ENCODE measurements around the gene ZNF202. TPM values are rescaled to one million over a fixed set of nuclear protein-coding genes. Genes with fewer than 3 reads are reported as not detected.
A peak's percentile ranks its signal among the peaks of the same experiment; 100 is the strongest.

ZNF202 gene
- total and polyA plus RNA-seq, 4 donors, result 10.7 to 15.0 (median 12.5) TPM

DNA sequence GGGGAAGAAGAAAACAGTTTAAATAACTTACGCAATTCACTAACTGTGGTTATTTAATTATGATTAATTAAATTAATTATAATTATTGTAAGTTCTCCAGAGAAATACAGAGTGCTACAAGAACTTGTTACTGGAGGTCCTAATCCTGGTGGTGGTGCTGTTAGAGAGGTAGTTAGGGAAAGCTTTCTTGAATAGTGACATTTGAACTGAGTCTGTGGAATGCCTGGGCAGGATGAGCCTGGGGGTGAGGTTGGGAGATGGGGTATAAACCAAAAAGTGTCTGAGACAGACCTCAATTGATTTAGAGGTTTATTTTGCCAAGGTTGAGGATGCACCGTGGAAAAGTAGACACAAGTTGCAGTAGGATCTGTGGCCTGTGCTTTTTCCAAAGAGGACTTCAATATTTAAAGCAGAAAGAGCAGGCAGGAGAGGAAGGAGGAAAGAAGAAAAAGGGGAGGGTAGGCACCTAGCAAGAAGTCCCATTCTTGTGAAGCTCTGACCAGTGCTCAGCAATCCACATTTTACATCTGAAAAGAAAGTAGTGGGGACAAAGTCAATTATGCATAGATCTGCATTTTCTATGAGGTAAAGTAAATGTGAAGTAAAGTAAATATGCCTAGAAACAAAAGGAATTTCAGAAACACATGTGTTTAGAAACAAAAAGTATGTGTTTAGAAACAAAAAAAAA is 4.4 kb upstream of the ZNF202 start:
- Histone ChIP-seq H3K27ac (ENCODE audit: low read depth, low read length) (no peak overlapping the region), H3K4me1 (ENCODE audit: control insufficient read depth, insufficient read depth, low read length) (no peaks in the 10 kb centered on the region), H3K4me3 (ENCODE audit: low read depth, low read length) (no peak overlapping the region), H3K27me3 (ENCODE audit: control insufficient read depth, insufficient read depth, low read length) (no peaks in the 10 kb centered on the region), H3K9me3 (ENCODE audit: control insufficient read depth, insufficient read depth, low read length) (peaks cover 5% of the 10 kb centered on the region), H3K36me3 (ENCODE audit: control insufficient read depth, insufficient read depth, low read length) (no peaks in the 10 kb centered on the region)
- WGBS (ENCODE audit: insufficient coverage), result 44% methylated on average over 1 of the region's 2 CpGs
- DNase-seq (ENCODE audit: low read depth in 4 of 6, low spot score in 6 of 6), result no peak

DNA sequence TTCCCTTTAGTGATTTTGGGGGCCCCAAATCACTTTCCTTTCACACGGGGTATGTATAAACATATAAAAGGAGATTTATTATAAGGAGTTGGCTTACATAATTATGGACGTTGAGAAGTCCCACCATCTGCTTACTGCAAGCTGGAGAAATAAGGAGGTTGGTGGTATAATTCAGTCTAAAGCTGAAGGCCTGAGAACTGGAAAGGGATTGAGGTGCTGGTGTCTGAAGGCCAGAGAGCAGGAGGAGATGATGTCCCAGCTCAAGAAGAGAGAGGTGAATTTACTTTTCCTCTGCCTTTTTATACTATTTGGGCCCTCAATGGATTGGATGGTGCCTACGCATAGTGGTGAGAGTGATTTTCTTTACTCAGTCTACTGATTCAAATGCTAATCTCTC is 1.3 kb upstream of the ZNF202 start:
- H3K36me3 ChIP-seq (ENCODE audit: control insufficient read depth, insufficient read depth, low read length), result peaks cover 5% of the 10 kb centered on the region
- H3K27me3 ChIP-seq (ENCODE audit: control insufficient read depth, insufficient read depth, low read length), result no peaks in the 10 kb centered on the region
- H3K9me3 ChIP-seq (ENCODE audit: control insufficient read depth, insufficient read depth, low read length), result no peaks in the 10 kb centered on the region
- no peak overlapping the region for H3K27ac ChIP-seq (ENCODE audit: low read depth, low read length)
- peaks cover 8% of the 10 kb centered on the region for H3K4me1 ChIP-seq (ENCODE audit: control insufficient read depth, insufficient read depth, low read length)
- H3K4me3 ChIP-seq (ENCODE audit: low read depth, low read length), result peak overlapping the region; percentile 86
- DNase-seq (ENCODE audit: low read depth in 4 of 6, low spot score in 6 of 6), result peak in 4 of 6 donors; percentile 4 to 57 (median 18)
- WGBS (ENCODE audit: insufficient coverage), result 0% methylated on average over 1 of the region's 3 CpGs

DNA sequence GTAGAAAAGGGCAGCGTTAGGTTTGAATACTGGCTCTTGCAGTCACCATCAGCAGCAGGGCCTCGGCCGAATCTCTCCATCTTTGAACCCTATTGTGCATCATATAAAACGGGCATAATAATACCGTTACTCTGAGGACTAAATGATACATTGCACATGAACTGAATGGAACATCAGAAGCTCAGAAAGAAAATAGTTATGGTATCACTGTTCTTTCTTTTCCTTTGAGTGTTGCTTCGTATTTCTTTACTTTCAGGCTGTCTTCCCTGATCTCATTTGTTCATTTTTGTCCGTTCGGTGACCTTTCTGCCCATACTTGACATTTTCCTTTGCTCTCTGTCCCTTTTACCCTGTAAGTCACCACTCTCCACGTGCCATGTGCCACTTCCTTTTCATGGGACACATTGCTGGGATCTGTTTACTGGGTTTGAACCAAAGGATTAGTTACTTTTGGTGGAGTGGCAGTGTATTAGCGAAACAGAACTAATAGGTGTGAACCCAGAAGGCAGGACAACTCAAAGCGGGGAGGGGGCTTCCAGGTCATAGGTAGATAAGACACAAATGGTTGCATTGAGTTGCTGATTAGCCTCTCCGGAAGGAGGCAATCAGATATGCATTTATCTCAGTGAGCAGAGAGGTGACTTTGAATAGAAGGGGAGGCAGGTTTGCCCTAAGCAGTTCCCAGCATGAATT is 717 bp upstream of the ZNF202 start:
- 26% methylated on average over 5 of the region's 12 CpGs for WGBS (ENCODE audit: insufficient coverage)
- Histone ChIP-seq H3K9me3 (ENCODE audit: control insufficient read depth, insufficient read depth, low read length) (no peaks in the 10 kb centered on the region), H3K27ac (ENCODE audit: low read depth, low read length) (no peak overlapping the region), H3K4me1 (ENCODE audit: control insufficient read depth, insufficient read depth, low read length) (peaks cover 8% of the 10 kb centered on the region), H3K4me3 (ENCODE audit: low read depth, low read length) (peak overlapping the region; percentile 86), H3K36me3 (ENCODE audit: control insufficient read depth, insufficient read depth, low read length) (peaks cover 5% of the 10 kb centered on the region), H3K27me3 (ENCODE audit: control insufficient read depth, insufficient read depth, low read length) (no peaks in the 10 kb centered on the region)
- peak in 3 of 6 donors; percentile 17 to 70 (median 41) for DNase-seq (ENCODE audit: low read depth in 4 of 6, low spot score in 6 of 6)

DNA sequence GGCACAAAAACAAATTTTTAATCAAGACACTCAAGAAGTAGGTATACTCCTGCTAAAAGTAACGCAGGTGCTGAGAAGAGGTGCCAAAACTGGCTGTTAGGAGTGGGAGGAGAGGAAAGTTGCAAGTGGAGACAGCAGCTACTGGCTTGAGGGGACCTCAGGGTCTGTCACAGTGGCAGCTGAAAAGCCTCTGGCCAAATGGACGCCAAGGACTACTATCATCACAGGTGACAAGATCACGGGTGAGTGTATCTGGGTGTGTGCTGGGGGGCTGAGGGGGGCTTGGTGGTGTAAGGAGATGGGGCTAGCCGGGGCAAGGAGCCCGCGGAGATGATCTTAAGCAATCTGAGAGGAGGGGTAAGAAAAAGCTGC is 687 bp downstream of the ZNF202 start:
- Histone ChIP-seq H3K9me3 (ENCODE audit: control insufficient read depth, insufficient read depth, low read length) (no peaks in the 10 kb centered on the region), H3K27ac (ENCODE audit: low read depth, low read length) (peak overlapping the region; percentile 34), H3K4me1 (ENCODE audit: control insufficient read depth, insufficient read depth, low read length) (peaks cover 8% of the 10 kb centered on the region), H3K4me3 (ENCODE audit: low read depth, low read length) (peak overlapping the region; percentile 86), H3K36me3 (ENCODE audit: control insufficient read depth, insufficient read depth, low read length) (peaks cover 5% of the 10 kb centered on the region), H3K27me3 (ENCODE audit: control insufficient read depth, insufficient read depth, low read length) (no peaks in the 10 kb centered on the region)
- DNase-seq (ENCODE audit: low read depth in 4 of 6, low spot score in 6 of 6), result no peak
- WGBS (ENCODE audit: insufficient coverage), result 0% methylated on average over 6 of the region's 6 CpGs

DNA sequence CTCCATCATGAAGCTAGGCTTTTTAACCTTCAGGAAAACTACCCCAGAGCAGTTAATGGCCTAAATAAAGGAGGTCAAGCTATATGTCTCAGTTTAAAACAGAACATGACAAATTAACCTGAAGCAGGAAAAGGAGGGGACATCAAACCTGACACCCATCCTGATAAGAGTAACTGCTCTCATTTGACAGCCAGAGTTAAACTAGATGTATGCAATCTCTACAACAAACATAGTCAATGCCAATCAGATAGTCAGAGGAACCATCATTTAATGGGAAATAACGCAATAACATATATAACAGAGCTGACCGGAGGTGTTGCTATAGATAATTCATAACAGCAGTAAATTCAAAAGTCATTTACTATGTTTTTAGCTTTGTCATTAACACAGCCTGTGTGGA is 3.1 kb downstream of the ZNF202 start:
- no peaks in the 10 kb centered on the region for H3K27me3 ChIP-seq (ENCODE audit: control insufficient read depth, insufficient read depth, low read length)
- no peak overlapping the region for H3K27ac ChIP-seq (ENCODE audit: low read depth, low read length)
- no peak overlapping the region for H3K4me3 ChIP-seq (ENCODE audit: low read depth, low read length)
- no peak for DNase-seq (ENCODE audit: low read depth in 4 of 6, low spot score in 6 of 6)
- WGBS (ENCODE audit: insufficient coverage), result no CpG with 5 or more reads among the region's 2 CpGs
- H3K9me3 ChIP-seq (ENCODE audit: control insufficient read depth, insufficient read depth, low read length), result no peaks in the 10 kb centered on the region
- H3K4me1 ChIP-seq (ENCODE audit: control insufficient read depth, insufficient read depth, low read length), result peaks cover 8% of the 10 kb centered on the region
- H3K36me3 ChIP-seq (ENCODE audit: control insufficient read depth, insufficient read depth, low read length), result peaks cover 9% of the 10 kb centered on the region

DNA sequence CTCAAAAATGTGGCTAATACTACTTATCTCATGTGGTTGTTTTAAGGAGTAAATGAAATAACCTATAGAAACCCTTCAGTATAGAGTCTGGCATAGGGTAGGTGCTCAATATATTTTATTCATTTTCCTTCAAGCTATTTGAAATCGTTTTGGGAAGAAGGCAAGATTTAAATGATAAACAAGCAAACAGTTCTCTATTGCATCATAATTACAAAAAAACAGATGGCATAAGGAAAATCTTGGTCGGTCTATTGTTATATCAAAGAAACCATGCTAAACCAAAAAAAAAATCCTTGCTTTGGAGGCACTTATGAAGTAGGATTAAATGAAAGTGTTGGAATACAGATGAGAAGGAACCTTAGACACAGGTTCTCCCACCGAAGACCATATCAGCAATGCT is 4.7 kb downstream of the ZNF202 start:
- Histone ChIP-seq H3K4me1 (ENCODE audit: control insufficient read depth, insufficient read depth, low read length) (peaks cover 8% of the 10 kb centered on the region), H3K9me3 (ENCODE audit: control insufficient read depth, insufficient read depth, low read length) (no peaks in the 10 kb centered on the region), H3K27ac (ENCODE audit: low read depth, low read length) (no peak overlapping the region), H3K36me3 (ENCODE audit: control insufficient read depth, insufficient read depth, low read length) (peaks cover 9% of the 10 kb centered on the region), H3K27me3 (ENCODE audit: control insufficient read depth, insufficient read depth, low read length) (no peaks in the 10 kb centered on the region), H3K4me3 (ENCODE audit: low read depth, low read length) (no peak overlapping the region)
- DNase-seq (ENCODE audit: low read depth in 4 of 6, low spot score in 6 of 6), result no peak
- WGBS (ENCODE audit: insufficient coverage), result no CpG with 5 or more reads among the region's 3 CpGs

DNA sequence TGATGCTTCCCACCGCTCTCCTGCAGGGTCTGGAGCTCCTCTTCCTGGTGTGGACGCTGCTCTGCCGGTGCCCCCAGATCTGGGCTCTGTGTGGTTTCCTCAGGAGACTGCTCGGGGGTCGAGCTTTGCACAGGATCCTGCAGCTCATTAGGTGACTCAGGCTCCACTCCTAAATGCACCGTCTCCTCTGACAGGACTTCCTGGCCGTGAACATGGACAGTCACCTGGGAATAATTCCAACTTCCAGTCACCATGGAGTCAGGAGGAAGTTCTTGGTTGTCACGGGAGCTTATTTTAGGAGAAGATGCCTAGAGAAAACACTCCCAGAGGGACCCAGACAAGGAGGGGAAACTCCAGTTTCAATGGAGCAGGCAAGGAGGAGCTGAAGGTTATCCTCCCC is 11.9 kb downstream of the ZNF202 start:
- DNase-seq (ENCODE audit: low read depth in 4 of 6, low spot score in 6 of 6), result no peak
- H3K27me3 ChIP-seq (ENCODE audit: control insufficient read depth, insufficient read depth, low read length), result no peaks in the 10 kb centered on the region
- no peaks in the 10 kb centered on the region for H3K9me3 ChIP-seq (ENCODE audit: control insufficient read depth, insufficient read depth, low read length)
- peaks cover 44% of the 10 kb centered on the region for H3K36me3 ChIP-seq (ENCODE audit: control insufficient read depth, insufficient read depth, low read length)
- H3K27ac ChIP-seq (ENCODE audit: low read depth, low read length), result no peak overlapping the region
- H3K4me3 ChIP-seq (ENCODE audit: low read depth, low read length), result no peak overlapping the region
- 100% methylated on average over 5 of the region's 8 CpGs for WGBS (ENCODE audit: insufficient coverage)
- no peaks in the 10 kb centered on the region for H3K4me1 ChIP-seq (ENCODE audit: control insufficient read depth, insufficient read depth, low read length)

DNA sequence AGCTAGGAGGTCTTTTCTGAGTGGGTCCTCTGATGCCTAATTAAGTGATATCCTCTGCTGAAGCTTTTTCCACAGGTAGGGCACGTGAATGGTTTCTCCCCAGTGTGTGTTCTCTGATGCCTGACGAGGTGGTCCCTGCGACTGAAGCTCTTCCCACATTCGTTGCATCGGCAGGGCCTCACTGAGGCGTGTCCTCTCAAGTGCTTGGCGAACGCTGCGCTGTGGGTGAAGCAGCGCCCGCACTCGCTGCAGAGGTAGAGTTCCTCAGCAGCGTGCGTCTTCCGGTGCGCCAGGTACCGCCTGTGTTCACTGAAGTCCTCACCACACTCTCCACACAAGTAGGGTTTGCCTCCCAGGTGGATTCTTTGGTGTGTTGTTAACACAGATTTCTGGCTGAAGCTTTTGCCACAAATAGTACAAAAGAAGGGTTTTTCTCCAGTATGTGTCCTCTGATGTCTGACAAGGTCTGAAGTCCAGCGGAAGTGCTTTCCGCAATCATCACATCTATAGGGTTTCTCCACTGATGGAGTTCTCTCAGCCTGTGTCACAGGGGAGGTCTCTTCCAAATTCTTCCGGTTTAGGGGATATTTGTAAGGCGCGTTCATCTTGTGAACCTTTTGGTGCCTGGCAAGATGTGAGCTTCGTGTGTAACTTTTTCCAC is 15.3 kb downstream of the ZNF202 start:
- Histone ChIP-seq H3K4me3 (ENCODE audit: low read depth, low read length) (no peak overlapping the region), H3K9me3 (ENCODE audit: control insufficient read depth, insufficient read depth, low read length) (no peaks in the 10 kb centered on the region), H3K4me1 (ENCODE audit: control insufficient read depth, insufficient read depth, low read length) (no peaks in the 10 kb centered on the region), H3K27ac (ENCODE audit: low read depth, low read length) (no peak overlapping the region), H3K36me3 (ENCODE audit: control insufficient read depth, insufficient read depth, low read length) (peaks cover 43% of the 10 kb centered on the region), H3K27me3 (ENCODE audit: control insufficient read depth, insufficient read depth, low read length) (no peaks in the 10 kb centered on the region)
- 95% methylated on average over 9 of the region's 23 CpGs for WGBS (ENCODE audit: insufficient coverage)
- DNase-seq (ENCODE audit: low read depth in 4 of 6, low spot score in 6 of 6), result no peak

DNA sequence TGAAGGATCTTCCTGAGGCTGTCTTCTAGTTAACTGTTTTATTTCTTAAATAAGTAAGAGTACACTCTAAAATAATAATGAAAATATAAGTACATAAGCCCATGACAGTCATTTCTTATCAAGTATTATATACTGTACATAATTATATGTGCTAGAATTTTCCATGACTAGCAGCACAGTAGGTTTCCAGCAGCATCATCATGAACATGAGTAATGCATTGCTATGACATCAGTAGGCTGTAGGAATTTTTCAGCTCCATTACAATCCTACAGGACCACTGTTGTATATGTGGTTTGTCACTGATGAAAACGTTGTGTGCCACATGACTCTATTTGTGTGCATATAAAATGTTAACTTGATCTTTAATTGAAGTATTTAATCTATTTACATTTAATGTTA is 22.0 kb downstream of the ZNF202 start:
- H3K4me3 ChIP-seq (ENCODE audit: low read depth, low read length), result no peak overlapping the region
- H3K27me3 ChIP-seq (ENCODE audit: control insufficient read depth, insufficient read depth, low read length), result no peaks in the 10 kb centered on the region
- DNase-seq (ENCODE audit: low read depth in 4 of 6, low spot score in 6 of 6), result no peak
- no peak overlapping the region for H3K27ac ChIP-seq (ENCODE audit: low read depth, low read length)
- H3K9me3 ChIP-seq (ENCODE audit: control insufficient read depth, insufficient read depth, low read length), result no peaks in the 10 kb centered on the region
- no peaks in the 10 kb centered on the region for H3K4me1 ChIP-seq (ENCODE audit: control insufficient read depth, insufficient read depth, low read length)
- peaks cover 4% of the 10 kb centered on the region for H3K36me3 ChIP-seq (ENCODE audit: control insufficient read depth, insufficient read depth, low read length)
- WGBS (ENCODE audit: insufficient coverage), result no CpG with 5 or more reads among the region's 1 CpG

Data from spinal cord (tissue), 10 donors.